GM12878 (cell line): ENCODE measurements around the gene ZNF180. TPM values are rescaled to one million over a fixed set of nuclear protein-coding genes. Genes with fewer than 3 reads are reported as not detected.
A peak's percentile ranks its signal among the peaks of the same experiment; 100 is the strongest.

ENCODE experiments used
- BHLHE40 ChIP-seq, 2 experiments: fragments of 450-650 bp in 1 of 2; IDR thresholded peaks; 2 replicates each; pipeline ENCODE4 v1.6.1; 2011 to 2017; ENCODE audit warnings: low read depth in 2 of 2, borderline replicate concordance in 1 of 2, improper control_type of control experiment in 1 of 2, low read length in 1 of 2, mild to moderate bottlenecking in 1 of 2
- CBX3 ChIP-seq: fragments of 200-600 bp; sonication (generic); IDR thresholded peaks from 2 replicates; pipeline ENCODE4 v1.6.1; 2016; ENCODE audit warnings: low read depth, borderline replicate concordance
- CREM ChIP-seq: IDR thresholded peaks from 2 replicates; pipeline ENCODE4 v1.6.1; 2014; ENCODE audit warnings: antibody characterized with exemption, low read depth
- GATAD2B ChIP-seq: fragments of 450-650 bp; conservative IDR thresholded peaks from 2 replicates; pipeline ENCODE4 v1.6.1; 2017; ENCODE audit warnings: low read depth, mild to moderate bottlenecking, moderate library complexity
- HDAC6 ChIP-seq: fragments of 200-600 bp; sonication (generic); IDR thresholded peaks from one replicate; pipeline ENCODE4 v1.8.0; 2017; ENCODE audit warnings: antibody characterized with exemption; ENCODE audit not compliant: unreplicated experiment
- HSF1 ChIP-seq: fragments of 150-350 bp; IDR thresholded peaks from 2 replicates; pipeline ENCODE4 v1.6.1; 2014; ENCODE audit warnings: mild to moderate bottlenecking, low read depth, low read length
- KAT2A ChIP-seq: conservative IDR thresholded peaks from 2 replicates; pipeline ENCODE4 v1.6.1; 2011; ENCODE audit warnings: low read depth, low read length; ENCODE audit not compliant: control insufficient read depth
- NFXL1 ChIP-seq: fragments of 450-650 bp; IDR thresholded peaks from 2 replicates; pipeline ENCODE4 v1.6.1; 2017; ENCODE audit warnings: antibody characterized with exemption, mild to moderate bottlenecking, borderline replicate concordance
- NFYA ChIP-seq: IDR thresholded peaks from 2 replicates; pipeline ENCODE4 v1.6.1; 2011; ENCODE audit warnings: low read depth, mild to moderate bottlenecking, low read length, improper control_type of control experiment, borderline replicate concordance
- NR2F1 ChIP-seq: fragments of 450-650 bp; conservative IDR thresholded peaks from 2 replicates; pipeline ENCODE4 v1.6.1; 2017; ENCODE audit warnings: mild to moderate bottlenecking
- RB1 ChIP-seq: fragments of 450-650 bp; formaldehyde crosslinking; IDR thresholded peaks from 2 replicates; pipeline ENCODE4 v1.6.1; 2017; ENCODE audit warnings: mild to moderate bottlenecking, borderline replicate concordance
- RBBP5 ChIP-seq: fragments of 200-600 bp; sonication (generic); conservative IDR thresholded peaks from 2 replicates; pipeline ENCODE4 v1.6.1; 2016
- RCOR1 ChIP-seq: conservative IDR thresholded peaks from 2 replicates; pipeline ENCODE4 v1.6.1; 2012; ENCODE audit warnings: low read depth, low read length, improper control_type of control experiment
- SPI1 ChIP-seq: IDR thresholded peaks from 2 replicates; pipeline ENCODE4 v1.6.1; 2011; ENCODE audit warnings: low read depth, mild to moderate bottlenecking, low read length, moderate library complexity, borderline replicate concordance; ENCODE audit not compliant: insufficient read depth
- YBX1 ChIP-seq: fragments of 450-650 bp; IDR thresholded peaks from 2 replicates; pipeline ENCODE4 v1.6.1; 2016; ENCODE audit warnings: antibody characterized with exemption
- ZBED1 ChIP-seq: IDR thresholded peaks from 2 replicates; pipeline ENCODE4 v1.6.1; 2016; ENCODE audit warnings: borderline replicate concordance
- ZNF384 ChIP-seq: IDR thresholded peaks from 2 replicates; pipeline ENCODE4 v1.6.1; 2012; ENCODE audit warnings: low read depth, mild to moderate bottlenecking, low read length, improper control_type of control experiment, borderline replicate concordance
- ZNF592 ChIP-seq: fragments of 450-650 bp; IDR thresholded peaks from 2 replicates; pipeline ENCODE4 v1.6.1; 2017; ENCODE audit warnings: mild to moderate bottlenecking, moderate library complexity
- polyA plus RNA-seq, 11 experiments: library from polyadenylated mRNA; depleted of rRNA in 4 of 11; unstranded in 6 of 11; stranded (reverse) in 5 of 11; fragments of >200 nt; fragmentation: Nextera tagmentation in 4 of 11; fragmentation: Illumina TruSeq in 1 of 11; extraction: Ambion mirVana in 4 of 11; extraction: Trizol in 1 of 11; gene quantifications; 1 replicate in 1 of 11; 2 replicates in 10 of 11; pipeline versions ENCODE4 v1.2.1 to v1.2.3, GENCODE V29; 2011 to 2016; ENCODE audit warnings: inconsistent platforms in 2 of 11, missing spikeins in 2 of 11, low read depth in 1 of 11
- total RNA-seq, 4 experiments: library from RNA; depleted of rRNA in 3 of 4; stranded (reverse); fragments of >200 nt in 3 of 4; fragmentation: Illumina TruSeq in 1 of 4; extraction: Trizol in 1 of 4; gene quantifications; 2 replicates each; pipeline versions ENCODE4 v1.2.1 to v1.2.3, GENCODE V29; 2013 to 2021
- TF ChIP-seq, protein P1 (sequence below): fragments of 450-650 bp; IDR thresholded peaks from 2 replicates; pipeline ENCODE4 v1.6.1; 2016; ENCODE audit warnings: mild to moderate bottlenecking, moderate library complexity, borderline replicate concordance

Gene ZNF180
- total and polyA plus RNA-seq, 10 of the 15 experiments (the other 5 are each of a cell fraction or from before 2014, with no cell fraction given) = 1.6 to 9.0 (median 5.5) TPM

- no peak for TF ChIP-seq RBBP5
- no peak for TF ChIP-seq YBX1
- peak; percentile 51; the same call in 1 of the 2 replicates for TF ChIP-seq NR2F1
- TF ChIP-seq RCOR1 = 0 out of 2 replicates have a peak, but pooled peaks have one; percentile 70
- TF ChIP-seq KAT2A = no peak
- no peak for TF ChIP-seq HSF1
- TF ChIP-seq ZNF384 = no peak
- TF ChIP-seq GATAD2B = peak; percentile 96
- no peak for TF ChIP-seq ZNF592
- no peak for TF ChIP-seq HDAC6
- TF ChIP-seq ZBED1 = no peak
- TF ChIP-seq SPI1 = 0 out of 2 replicates have a peak, but pooled peaks have one; percentile 48
- TF ChIP-seq BHLHE40 (IDR thresholded peaks at IDR 0.05; ENCODE audit: borderline replicate concordance in 1 of 2, low read depth in 2 of 2, low read length in 1 of 2) = peak; percentile 46 to 79; a peak in 3 of 4 replicates
- TF ChIP-seq NFYA = no peak
- TF ChIP-seq, protein P1, sequence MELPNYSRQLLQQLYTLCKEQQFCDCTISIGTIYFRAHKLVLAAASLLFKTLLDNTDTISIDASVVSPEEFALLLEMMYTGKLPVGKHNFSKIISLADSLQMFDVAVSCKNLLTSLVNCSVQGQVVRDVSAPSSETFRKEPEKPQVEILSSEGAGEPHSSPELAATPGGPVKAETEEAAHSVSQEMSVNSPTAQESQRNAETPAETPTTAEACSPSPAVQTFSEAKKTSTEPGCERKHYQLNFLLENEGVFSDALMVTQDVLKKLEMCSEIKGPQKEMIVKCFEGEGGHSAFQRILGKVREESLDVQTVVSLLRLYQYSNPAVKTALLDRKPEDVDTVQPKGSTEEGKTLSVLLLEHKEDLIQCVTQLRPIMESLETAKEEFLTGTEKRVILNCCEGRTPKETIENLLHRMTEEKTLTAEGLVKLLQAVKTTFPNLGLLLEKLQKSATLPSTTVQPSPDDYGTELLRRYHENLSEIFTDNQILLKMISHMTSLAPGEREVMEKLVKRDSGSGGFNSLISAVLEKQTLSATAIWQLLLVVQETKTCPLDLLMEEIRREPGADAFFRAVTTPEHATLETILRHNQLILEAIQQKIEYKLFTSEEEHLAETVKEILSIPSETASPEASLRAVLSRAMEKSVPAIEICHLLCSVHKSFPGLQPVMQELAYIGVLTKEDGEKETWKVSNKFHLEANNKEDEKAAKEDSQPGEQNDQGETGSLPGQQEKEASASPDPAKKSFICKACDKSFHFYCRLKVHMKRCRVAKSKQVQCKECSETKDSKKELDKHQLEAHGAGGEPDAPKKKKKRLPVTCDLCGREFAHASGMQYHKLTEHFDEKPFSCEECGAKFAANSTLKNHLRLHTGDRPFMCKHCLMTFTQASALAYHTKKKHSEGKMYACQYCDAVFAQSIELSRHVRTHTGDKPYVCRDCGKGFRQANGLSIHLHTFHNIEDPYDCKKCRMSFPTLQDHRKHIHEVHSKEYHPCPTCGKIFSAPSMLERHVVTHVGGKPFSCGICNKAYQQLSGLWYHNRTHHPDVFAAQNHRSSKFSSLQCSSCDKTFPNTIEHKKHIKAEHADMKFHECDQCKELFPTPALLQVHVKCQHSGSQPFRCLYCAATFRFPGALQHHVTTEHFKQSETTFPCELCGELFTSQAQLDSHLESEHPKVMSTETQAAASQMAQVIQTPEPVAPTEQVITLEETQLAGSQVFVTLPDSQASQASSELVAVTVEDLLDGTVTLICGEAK = peak; percentile 91
- TF ChIP-seq RB1 = peak; percentile 86; the same call in 1 of the 2 replicates
- TF ChIP-seq NFXL1 = no peak
- TF ChIP-seq CBX3 = no peak
- peak; percentile 98 for TF ChIP-seq CREM
Measured at GRCh38 chr19:44499962-44500949, at the start of gene ZNF180 (continued).
